Right forelimb (tissue), 1 donor: ENCODE data around the gene LZTR1.
"Not testable (repeated sequence)": the region's sequence is repeated elsewhere in the genome, so short reads cannot be mapped to it uniquely, and the experiment has no call there.

ENCODE experiments used
- DNase-seq: peaks from one replicate; pipeline ENCODE4 v3.0.0-alpha.2; 2018

The LZTR1 gene

GRCh38 chr22:20981787-20982562, at the start of gene LZTR1:
Gene LZTR1 (plus strand): TSS chr22:20982297. CDS start chr22:20982372, 75 bp downstream.
- peak; percentile 90 for DNase-seq

GRCh38 chr22:20933910-20934309, 48.2 kb upstream of the LZTR1 start:
- DNase-seq, result no peak

GRCh38 chr22:20935049-20935448, 47.0 kb upstream of the LZTR1 start:
- DNase-seq, result not testable (repeated sequence)

GRCh38 chr22:20935780-20936539, 46.1 kb upstream of the LZTR1 start:
- not testable (repeated sequence) for DNase-seq

GRCh38 chr22:20937031-20937793, 44.9 kb upstream of the LZTR1 start:
- DNase-seq, result no peak

- no peak for DNase-seq
Observed at GRCh38 chr22:20937794-20938671, 44.1 kb upstream of the LZTR1 start.

GRCh38 chr22:20939457-20940185, 42.5 kb upstream of the LZTR1 start:
- DNase-seq, result not testable (repeated sequence)

- no peak for DNase-seq
Observed at GRCh38 chr22:20940186-20940651, 41.9 kb upstream of the LZTR1 start.

- DNase-seq, result no peak
Observed at GRCh38 chr22:20940904-20941385, 41.2 kb upstream of the LZTR1 start.

GRCh38 chr22:20942203-20942902, 39.7 kb upstream of the LZTR1 start:
- DNase-seq, result not testable (repeated sequence)

- DNase-seq, result no peak
Observed at GRCh38 chr22:20943104-20943933, 38.8 kb upstream of the LZTR1 start.

GRCh38 chr22:20944042-20944441, 38.1 kb upstream of the LZTR1 start:
- no peak for DNase-seq

- DNase-seq, result no peak
Observed at GRCh38 chr22:20945578-20945934, 36.5 kb upstream of the LZTR1 start.

- DNase-seq, result no peak
Observed at GRCh38 chr22:20946080-20946986, 35.8 kb upstream of the LZTR1 start.

GRCh38 chr22:20946991-20947390, 35.1 kb upstream of the LZTR1 start:
- DNase-seq, result no peak

GRCh38 chr22:20948450-20948849, 33.6 kb upstream of the LZTR1 start:
- DNase-seq, result no peak

GRCh38 chr22:20948989-20949388, 33.1 kb upstream of the LZTR1 start:
- DNase-seq, result no peak

GRCh38 chr22:20949698-20950183, 32.4 kb upstream of the LZTR1 start:
- no peak for DNase-seq
